Transverse colon (tissue), 3 donors: ENCODE results near the gene KRT81.

ENCODE experiments used
- POLR2A ChIP-seq: fragments of 450-650 bp; IDR thresholded peaks from one replicate; pipeline ENCODE4 v1.6.1; 2016; ENCODE audit warnings: antibody characterized with exemption, mild to moderate bottlenecking, moderate library complexity
- TF ChIP-seq, protein P1 (sequence below), 5 experiments: fragments of 200-600 bp in 3 of 5; fragments of 450-650 bp in 2 of 5; sonication (generic) in 3 of 5; IDR thresholded peaks; 1 replicate in 2 of 5; 2 replicates in 3 of 5; pipeline ENCODE4 v1.5.1; 2016 to 2017; ENCODE audit warnings: antibody characterized with exemption in 5 of 5, inconsistent platforms in 3 of 5, mild to moderate bottlenecking in 2 of 5, moderate library complexity in 1 of 5

DNA sequence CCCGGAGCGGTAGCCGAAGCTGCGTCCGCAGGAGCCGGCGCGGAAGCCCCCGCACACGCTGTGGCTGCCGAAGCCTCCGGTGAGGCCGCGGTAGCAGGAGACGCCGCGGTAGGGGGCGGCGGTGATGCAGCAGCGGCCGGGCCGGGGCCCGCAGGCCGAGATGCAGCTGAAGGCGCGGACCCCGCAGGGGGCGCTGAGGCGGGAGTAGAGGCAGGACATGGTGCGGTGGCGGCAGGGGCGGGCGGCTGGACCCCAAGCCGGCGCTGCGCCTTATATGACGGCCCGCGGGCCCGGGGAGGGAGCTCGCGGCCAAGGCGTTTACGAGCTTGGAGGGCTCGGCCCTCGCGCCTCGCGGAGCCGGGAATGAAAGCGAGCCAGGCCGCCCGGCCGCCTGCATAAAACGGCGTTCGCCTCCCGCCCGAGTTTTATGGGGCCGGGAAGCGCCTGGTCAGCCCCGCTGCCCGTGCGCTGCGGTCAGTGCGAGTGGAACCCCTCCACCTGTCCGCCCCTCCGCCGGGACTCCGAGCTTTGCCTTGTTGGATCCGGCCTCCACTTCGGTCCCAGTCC lies 32.9 kb downstream of the KRT81 start:
- no peak for TF ChIP-seq POLR2A
- TF ChIP-seq, protein P1, sequence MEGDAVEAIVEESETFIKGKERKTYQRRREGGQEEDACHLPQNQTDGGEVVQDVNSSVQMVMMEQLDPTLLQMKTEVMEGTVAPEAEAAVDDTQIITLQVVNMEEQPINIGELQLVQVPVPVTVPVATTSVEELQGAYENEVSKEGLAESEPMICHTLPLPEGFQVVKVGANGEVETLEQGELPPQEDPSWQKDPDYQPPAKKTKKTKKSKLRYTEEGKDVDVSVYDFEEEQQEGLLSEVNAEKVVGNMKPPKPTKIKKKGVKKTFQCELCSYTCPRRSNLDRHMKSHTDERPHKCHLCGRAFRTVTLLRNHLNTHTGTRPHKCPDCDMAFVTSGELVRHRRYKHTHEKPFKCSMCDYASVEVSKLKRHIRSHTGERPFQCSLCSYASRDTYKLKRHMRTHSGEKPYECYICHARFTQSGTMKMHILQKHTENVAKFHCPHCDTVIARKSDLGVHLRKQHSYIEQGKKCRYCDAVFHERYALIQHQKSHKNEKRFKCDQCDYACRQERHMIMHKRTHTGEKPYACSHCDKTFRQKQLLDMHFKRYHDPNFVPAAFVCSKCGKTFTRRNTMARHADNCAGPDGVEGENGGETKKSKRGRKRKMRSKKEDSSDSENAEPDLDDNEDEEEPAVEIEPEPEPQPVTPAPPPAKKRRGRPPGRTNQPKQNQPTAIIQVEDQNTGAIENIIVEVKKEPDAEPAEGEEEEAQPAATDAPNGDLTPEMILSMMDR (IDR thresholded peaks at IDR 0.05) = no peak
